ENCODE measurements around the gene GSDME. TPM values are rescaled to one million over a fixed set of nuclear protein-coding genes. Genes with fewer than 3 reads are reported as not detected.
A peak's percentile ranks its signal among the peaks of the same experiment; 100 is the strongest.

GSDME gene
- total RNA-seq, 1 experiment from 2014 or later: 5.5 TPM

DNA sequence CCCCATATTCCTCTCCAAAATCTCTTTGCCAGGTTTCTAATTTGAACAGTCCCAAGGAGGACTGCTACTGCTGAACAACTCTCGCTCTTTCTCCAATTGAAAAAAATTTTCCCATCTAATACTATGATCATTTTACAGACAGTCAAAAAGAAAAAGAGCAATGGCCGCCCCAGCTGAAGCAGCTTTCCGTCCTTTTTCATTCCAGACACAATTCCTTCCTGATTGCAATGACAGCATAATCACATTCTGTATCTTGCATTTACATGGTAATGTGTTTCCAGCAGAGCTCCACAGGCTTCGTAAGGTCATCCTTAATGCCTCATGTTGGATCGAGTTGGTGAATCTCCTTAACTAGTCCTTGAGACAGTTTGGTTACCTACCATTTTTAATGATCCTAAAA is 45.0 kb upstream of the GSDME start:
- Histone ChIP-seq H2BK20ac (ENCODE audit: low read depth, low read length, poor library complexity, severe bottlenecking) (no peak overlapping the region), H2AK5ac (ENCODE audit: insufficient read length, low read length) (no peak overlapping the region), H4K20me1 (ENCODE audit: control insufficient read depth, insufficient read depth, insufficient read length) (no peaks in the 10 kb centered on the region), H3K4me1 (ENCODE audit: insufficient read depth, low read length) (no peaks in the 10 kb centered on the region; the same call in 1 of the 2 replicates), H3K9ac (ENCODE audit: extremely low read depth, insufficient read length, low read length) (no peak overlapping the region), H3K18ac (ENCODE audit: insufficient read length, low read depth, low read length) (no peak overlapping the region), H3K4me2 (ENCODE audit: insufficient read depth, insufficient read length, low read length) (no peak overlapping the region), H3K23me2 (ENCODE audit: insufficient read length, low read depth, low read length, poor library complexity, severe bottlenecking) (no peaks in the 10 kb centered on the region), H3K9me3 (ENCODE audit: control insufficient read depth, low read depth, low read length) (no peaks in the 10 kb centered on the region), H3K27ac (ENCODE audit: insufficient read length, low read depth, low read length) (no peak overlapping the region), H2AFZ (ENCODE audit: low read length) (no peak overlapping the region), H3K79me1 (ENCODE audit: insufficient read depth, low read depth, low read length, poor library complexity, severe bottlenecking) (no peaks in the 10 kb centered on the region), H3K4ac (ENCODE audit: low read depth, low read length) (no peak overlapping the region), H3T11ph (ENCODE audit: low read length) (no peak overlapping the region), H3K27me3 (ENCODE audit: insufficient read depth, low read length) (no peaks in the 10 kb centered on the region), H4K91ac (ENCODE audit: insufficient read length, low read depth, low read length) (no peak overlapping the region), H3K23ac (ENCODE audit: insufficient read length, low read depth, low read length) (no peak overlapping the region), H2BK15ac (ENCODE audit: low read depth, low read length) (no peak overlapping the region), H2BK5ac (ENCODE audit: insufficient read length, low read length) (no peak overlapping the region), H4K5ac (ENCODE audit: insufficient read length, low read depth, low read length) (no peak overlapping the region), H4K8ac (replicated peaks; ENCODE audit: insufficient read length, low read depth, low read length) (no peak overlapping the region), H2BK12ac (ENCODE audit: insufficient read length, low read depth, low read length) (no peak overlapping the region), H2BK120ac (ENCODE audit: low read depth, low read length, poor library complexity, severe bottlenecking) (no peak overlapping the region), H3K14ac (ENCODE audit: insufficient read depth, low read length) (no peak overlapping the region), H3K79me2 (ENCODE audit: insufficient read depth, low read length) (no peaks in the 10 kb centered on the region), H3K56ac (ENCODE audit: insufficient read length, low read depth, low read length) (no peak overlapping the region)
- Mint-ChIP-seq H3K36me3 (ENCODE audit: insufficient read depth in 1 of 3, low read depth in 3 of 3) (peaks cover 20 to 23% (median 22%) of the 10 kb centered on the region in 3 experiments), H3K27me3 (ENCODE audit: low read depth) (no peaks in the 10 kb centered on the region), H3K9me3 (peaks cover 0 to 4% of the 10 kb centered on the region in 2 experiments; a peak in 4 of 5 replicates), H3K4me1 (peaks cover 9 to 11% of the 10 kb centered on the region in 2 experiments), H3K4me3 (no peak overlapping the region), H3K27ac (peak overlapping the region in 2 of 3 experiments; percentile 15 to 44; a peak in 2 of 7 replicates)
- no CpG with 5 or more reads among the region's 5 CpGs for WGBS (ENCODE audit: extremely low coverage, insufficient read length, low lambda C conversion rate)
- DNase-seq: no peak
- TF ChIP-seq CTCF (conservative IDR thresholded peaks at IDR 0.05): no peak

Measured in H9 (cell line).